GM12864 (cell line): ENCODE results near the gene C12orf42.

Experiments used
- DNase-seq: peaks from one replicate; pipeline ENCODE4 v3.0.0-alpha.2; 2011; ENCODE audit warnings: low read depth
- H3K4me3 ChIP-seq: 2 replicates; pipeline ENCODE4 v1.5.1; 2011; ENCODE audit warnings: mild to moderate bottlenecking, low read depth, low read length, control low read depth
- TF ChIP-seq, protein P1 (sequence below): IDR thresholded peaks from 2 replicates; pipeline ENCODE4 v1.5.1; 2011; ENCODE audit warnings: low read depth, mild to moderate bottlenecking, moderate library complexity, low read length, control low read depth, inconsistent platforms; ENCODE audit errors: missing control alignments

The C12orf42 gene

DNA sequence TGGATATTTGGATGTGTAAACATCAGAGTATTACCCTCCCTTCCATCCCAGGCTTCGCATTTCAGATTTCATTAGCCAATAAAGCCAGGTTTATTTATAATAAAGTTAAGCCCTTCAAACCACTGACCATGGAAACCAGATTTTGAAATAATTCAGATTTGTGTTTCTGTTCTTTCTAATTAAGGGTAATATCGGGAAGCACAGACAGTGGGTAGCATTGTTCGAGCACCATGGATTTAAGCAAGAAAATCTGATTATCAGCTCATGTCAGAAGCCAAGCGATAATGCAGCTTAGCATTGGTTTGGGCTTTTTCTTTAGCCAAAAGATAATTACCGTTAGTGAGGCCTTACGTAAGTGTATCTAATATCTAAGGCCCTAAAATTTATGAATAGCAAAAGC lies 116.1 kb downstream of the C12orf42 start:
- TF ChIP-seq, protein P1, sequence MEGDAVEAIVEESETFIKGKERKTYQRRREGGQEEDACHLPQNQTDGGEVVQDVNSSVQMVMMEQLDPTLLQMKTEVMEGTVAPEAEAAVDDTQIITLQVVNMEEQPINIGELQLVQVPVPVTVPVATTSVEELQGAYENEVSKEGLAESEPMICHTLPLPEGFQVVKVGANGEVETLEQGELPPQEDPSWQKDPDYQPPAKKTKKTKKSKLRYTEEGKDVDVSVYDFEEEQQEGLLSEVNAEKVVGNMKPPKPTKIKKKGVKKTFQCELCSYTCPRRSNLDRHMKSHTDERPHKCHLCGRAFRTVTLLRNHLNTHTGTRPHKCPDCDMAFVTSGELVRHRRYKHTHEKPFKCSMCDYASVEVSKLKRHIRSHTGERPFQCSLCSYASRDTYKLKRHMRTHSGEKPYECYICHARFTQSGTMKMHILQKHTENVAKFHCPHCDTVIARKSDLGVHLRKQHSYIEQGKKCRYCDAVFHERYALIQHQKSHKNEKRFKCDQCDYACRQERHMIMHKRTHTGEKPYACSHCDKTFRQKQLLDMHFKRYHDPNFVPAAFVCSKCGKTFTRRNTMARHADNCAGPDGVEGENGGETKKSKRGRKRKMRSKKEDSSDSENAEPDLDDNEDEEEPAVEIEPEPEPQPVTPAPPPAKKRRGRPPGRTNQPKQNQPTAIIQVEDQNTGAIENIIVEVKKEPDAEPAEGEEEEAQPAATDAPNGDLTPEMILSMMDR: no peak
- no peak for DNase-seq

DNA sequence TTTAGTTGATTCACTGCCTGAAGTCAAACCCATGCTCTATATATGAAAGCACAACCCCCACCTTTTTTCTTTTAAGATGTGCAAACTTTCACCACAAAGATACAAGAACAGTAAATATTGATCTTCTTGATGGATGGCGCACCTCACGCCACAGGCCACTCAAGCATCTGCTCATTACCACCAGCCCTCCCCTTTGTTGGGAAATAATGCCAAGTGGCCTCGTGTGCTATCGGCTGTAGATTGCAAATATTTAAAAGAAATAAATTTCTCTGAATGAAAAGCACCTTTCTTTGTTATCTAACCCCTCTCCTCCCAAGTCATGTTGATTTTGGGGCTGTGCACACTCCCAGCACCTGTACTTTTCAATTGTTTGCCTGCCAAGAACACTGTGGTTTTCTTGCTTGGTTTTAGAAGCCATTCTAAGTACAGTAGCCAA lies 122.7 kb downstream of the C12orf42 start:
- TF ChIP-seq, protein P1: no peak
- no peak for DNase-seq
- no peak overlapping the region for H3K4me3 ChIP-seq

More for the DNA sequence above, 116.1 kb downstream of the C12orf42 start:
- no peak overlapping the region for H3K4me3 ChIP-seq

DNA sequence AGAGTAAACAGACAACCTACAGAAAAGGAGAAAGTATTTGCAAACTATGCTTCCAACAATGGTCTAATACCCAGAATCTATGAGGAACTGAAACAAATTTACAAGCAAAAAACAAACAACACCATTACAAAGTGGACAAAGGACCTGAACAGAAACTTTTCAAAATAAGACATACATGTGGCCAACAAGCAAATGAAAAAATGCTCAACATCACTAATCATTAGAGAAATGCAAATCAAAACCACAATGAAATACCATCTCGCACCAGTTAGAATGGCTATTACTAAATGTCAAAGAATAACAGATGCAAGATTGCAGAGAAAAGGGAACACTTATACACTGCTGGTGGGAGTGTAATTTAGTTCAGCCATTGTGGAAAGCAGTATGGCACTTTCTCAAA lies 125.8 kb downstream of the C12orf42 start:
- H3K4me3 ChIP-seq: no peak overlapping the region
- peak; percentile 57 for DNase-seq
- TF ChIP-seq, protein P1: no peak

DNA sequence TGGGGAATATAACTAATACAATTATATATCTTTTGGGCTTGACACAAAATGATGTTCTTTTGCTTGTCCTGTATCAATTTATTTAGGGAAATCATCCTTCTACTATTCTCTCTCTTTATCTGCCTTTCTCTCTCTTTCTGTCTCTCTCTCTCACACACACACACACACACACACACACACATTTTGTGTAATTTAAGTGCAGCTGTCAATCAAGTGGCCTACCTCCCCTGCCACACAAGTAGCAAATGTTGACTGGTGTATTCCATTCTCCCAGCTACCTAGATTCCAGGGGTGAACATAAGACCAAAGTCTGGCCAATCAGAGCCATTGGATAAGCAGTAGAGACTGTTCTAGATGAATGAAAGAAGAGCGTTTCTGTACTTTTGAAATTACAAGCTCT lies 127.6 kb downstream of the C12orf42 start:
- no peak for DNase-seq
- H3K4me3 ChIP-seq: no peak overlapping the region
- TF ChIP-seq, protein P1: no peak

DNA sequence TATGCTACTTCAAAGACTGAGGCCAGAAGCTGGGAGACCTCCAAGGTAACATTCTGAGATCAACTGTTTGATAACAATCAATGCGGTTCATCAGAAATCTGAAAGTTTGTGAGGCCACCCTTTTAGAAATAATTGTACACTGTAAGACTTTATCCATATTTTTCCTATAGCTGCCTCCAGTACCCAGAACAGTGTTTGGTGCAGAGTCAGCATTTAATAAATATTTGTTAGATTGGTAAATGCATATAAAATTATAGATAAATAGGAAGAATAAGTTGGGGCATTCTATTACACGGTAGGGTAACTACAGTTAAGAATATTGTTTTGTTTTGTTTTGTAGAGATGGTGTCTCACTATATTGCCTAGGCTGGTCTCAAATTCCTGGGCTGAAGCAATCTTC lies 141.4 kb downstream of the C12orf42 start:
- no peak for DNase-seq
- TF ChIP-seq, protein P1: no peak
- no peak overlapping the region for H3K4me3 ChIP-seq

DNA sequence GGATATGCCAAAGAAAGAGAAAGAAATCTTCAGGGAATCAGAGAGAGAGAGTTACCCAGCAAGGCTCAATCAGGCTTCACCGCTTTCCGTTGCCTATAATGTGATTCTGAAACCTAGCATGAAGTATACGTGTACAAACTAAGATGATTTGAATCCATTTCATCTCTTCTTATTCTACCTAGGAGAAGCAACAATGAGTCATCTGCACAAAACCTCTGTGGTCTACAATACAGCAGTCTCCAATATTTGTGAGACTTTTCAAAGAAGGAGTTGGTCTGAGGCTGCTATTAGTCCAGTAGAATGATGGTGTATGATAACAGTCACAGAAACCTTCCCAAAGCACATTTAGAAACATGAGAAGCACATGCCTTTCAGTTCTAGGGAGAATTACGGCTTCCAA lies 141.9 kb downstream of the C12orf42 start:
- no peak overlapping the region for H3K4me3 ChIP-seq
- TF ChIP-seq, protein P1: no peak
- DNase-seq: no peak

DNA sequence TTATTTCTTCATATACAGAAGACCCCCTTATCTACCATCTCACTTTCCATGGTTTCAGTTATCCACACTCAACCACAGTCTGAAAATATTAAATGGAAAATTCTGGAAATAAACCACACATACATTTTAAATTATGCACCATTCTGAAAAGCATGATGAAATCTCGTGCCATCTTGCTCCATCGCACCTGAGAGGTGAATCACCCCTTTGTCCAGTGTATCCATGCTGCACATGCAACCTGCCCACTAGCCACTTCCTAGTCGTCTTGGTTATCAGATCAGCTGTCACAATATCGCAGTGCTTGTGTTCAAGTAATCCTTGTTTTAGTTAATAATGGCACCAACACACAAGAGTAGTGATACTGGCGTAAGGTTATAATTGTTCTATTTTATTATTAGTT lies 145.7 kb downstream of the C12orf42 start:
- H3K4me3 ChIP-seq: no peak overlapping the region
- no peak for DNase-seq
- TF ChIP-seq, protein P1: no peak
